ENCODE results near the gene MINDY1.

Gene MINDY1

GRCh38 chr1:151006327-151007052 is at the start of gene MINDY1:
MINDY1 (minus strand) TSS chr1:151006902; CDS start chr1:151002617, 4,285 bp downstream.
- DNase-seq, result peak; percentile 61 to 63

- DNase-seq, result no peak
These were observed 49.4 kb upstream of the MINDY1 start for GRCh38 chr1:151056149-151056548.

DNA sequence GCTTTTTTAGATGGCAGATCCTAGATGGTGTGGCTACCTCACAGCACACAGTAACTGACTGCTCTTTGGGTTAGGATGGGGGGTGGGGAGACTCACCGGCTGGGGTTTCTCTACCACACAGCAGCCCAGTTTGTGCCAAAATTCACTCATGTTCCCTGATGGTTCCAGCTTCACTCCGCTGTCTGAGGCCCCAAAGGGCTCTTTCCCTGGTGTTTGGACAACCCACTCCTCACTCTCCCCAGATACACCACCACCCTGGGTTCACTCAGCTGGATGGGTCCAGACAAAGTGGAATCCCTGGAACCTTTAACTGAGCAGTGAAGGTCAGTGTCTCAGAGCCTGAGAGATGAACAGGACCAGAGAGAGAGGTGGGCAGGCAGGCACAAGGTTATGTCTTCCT is 48.9 kb upstream of the MINDY1 start:
- no peak for DNase-seq

GRCh38 chr1:151054971-151055547 is 48.4 kb upstream of the MINDY1 start:
- DNase-seq, result no peak

DNA sequence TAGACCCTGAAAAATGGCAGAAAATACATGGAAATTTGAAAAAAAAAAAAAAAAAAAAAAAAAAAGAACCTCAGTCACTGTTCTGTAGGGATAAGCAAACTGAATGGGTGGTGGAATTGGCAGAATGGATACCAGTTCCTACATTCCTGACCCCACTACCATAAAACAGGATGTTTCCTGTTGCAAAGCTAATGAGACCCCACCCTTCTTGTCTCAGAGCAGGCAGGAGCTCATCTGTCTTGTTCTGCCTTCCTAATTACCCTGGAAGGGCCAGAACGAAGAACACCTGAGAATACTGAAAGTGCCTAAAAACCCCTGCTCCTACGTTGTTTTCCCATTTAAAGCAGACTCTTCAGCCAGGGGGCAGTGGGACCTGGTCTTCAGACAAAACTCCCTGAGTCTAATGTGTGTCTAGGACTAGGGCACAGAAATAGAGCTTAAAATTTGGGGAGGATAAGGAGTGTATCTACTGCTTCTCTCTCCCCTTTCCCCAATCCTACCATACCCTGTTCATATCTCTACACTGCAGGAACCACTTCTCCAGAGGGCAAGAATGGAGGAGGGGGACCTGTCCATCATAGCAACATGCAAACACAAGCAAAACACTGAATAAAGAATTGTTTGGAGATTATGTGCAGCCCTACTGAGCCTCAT is 44.8 kb upstream of the MINDY1 start:
- no peak for DNase-seq

GRCh38 chr1:151050051-151050688 is 43.5 kb upstream of the MINDY1 start:
- no peak for DNase-seq

DNA sequence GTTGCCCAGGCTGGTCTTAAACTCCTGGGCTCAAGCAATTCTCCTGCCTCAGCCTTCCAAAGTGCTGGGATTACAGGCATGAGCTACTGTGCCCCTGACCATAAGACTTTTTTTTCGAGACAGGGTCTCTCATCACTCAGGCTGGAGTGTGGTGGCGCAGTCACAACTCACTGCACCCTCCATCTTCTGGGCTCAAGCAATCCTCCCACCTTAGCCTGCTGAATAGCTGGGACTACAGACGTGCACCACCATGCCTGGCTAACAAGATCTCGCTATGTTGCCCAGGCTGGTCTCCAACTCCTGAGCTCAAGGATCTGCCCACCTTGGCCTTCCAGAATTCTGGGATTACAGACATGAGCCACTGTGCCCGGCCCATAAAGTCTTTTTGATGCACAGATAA is 42.8 kb upstream of the MINDY1 start:
- DNase-seq, result no peak

- no peak for DNase-seq
These were observed 41.9 kb upstream of the MINDY1 start for GRCh38 chr1:151048645-151049032.

- peak; percentile 75 to 79 for DNase-seq
These were observed 41.4 kb upstream of the MINDY1 start for GRCh38 chr1:151047925-151048644.

DNA sequence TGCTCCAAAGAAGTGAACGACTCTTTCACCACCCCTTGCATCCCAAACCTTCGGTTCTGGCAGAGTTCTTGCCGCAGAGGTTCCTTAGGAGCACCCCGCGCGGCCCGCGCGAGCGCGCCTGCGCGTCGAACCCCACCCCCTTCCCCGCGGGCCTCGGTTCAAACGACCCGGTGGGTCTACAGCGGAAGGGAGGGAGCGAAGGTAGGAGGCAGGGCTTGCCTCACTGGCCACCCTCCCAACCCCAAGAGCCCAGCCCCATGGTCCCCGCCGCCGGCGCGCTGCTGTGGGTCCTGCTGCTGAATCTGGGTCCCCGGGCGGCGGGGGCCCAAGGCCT is 40.9 kb upstream of the MINDY1 start, which contains the start of gene C1orf56:
TSS of gene C1orf56 (plus strand) at position 161 of the 334 bp plus-strand sequence. CDS start at position 258, 97 bp downstream.
- DNase-seq, result peak; percentile 70 to 74

- DNase-seq, result no peak
These were observed 36.5 kb upstream of the MINDY1 start for GRCh38 chr1:151043163-151043562.

DNA sequence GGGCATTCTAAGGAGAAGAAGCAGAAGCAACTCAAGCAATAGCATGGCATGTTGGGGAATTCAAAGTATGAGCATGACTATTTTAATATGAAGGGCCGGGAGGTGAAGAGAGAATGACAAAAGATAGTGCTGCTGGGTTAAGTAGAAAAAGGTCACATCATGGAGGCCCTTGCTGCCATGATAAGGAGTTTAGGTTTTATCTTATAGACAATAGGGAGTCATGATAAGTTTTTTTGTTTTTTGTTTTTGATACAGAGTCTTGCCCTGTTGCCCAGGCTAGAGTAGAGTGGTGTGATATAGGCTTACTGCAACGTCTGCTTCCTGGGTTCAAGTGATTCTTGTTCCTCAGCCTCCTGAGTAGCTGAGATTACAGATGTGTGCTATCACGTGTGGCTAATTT is 32.8 kb upstream of the MINDY1 start:
- DNase-seq, result no peak

DNA sequence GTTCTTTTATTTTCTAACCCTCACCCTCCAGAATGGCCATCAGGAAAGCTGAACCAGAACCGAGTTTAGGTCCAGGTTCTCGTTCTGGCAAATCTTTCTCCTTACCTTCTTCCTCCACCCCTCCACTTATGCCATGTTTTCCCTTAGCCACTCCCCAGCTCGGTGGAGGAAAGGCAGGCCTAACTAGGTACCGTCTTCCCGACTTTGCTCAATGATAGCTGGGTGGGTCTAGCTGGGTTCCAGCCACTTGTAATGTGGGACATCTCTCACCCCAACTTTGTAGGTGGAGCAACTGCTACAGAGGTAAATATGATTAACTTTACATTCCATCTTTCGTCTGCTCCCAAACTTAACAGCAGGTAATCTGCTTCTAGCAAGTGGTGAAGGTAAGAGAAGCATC is 30.3 kb upstream of the MINDY1 start:
- DNase-seq, result no peak

DNA sequence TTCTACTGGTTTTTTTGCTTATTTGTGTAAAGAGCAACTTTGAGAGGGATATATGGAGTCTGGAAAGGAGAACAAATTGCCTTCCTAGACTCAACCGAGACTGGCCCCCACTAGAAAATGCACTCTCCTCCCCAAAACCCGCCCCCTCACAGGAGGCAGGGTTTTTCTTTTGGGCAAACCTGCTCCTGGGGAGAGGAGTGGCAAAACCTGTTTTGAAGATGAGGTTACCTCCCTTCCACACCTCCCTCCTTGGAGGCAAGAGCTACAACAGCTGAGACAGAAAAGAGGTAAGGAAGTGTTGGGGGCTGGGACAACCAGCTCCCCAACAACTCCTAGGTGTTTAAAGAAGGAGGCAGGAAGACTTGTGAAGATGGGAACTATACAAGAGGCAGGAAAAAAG is 29.7 kb upstream of the MINDY1 start, which contains the start of gene BNIPL:
TSS of gene BNIPL (plus strand) at position 231 of the 400 bp plus-strand sequence. CDS start at position 371, 140 bp downstream.
- DNase-seq, result no peak

GRCh38 chr1:151035167-151035566 is 28.5 kb upstream of the MINDY1 start:
- no peak for DNase-seq

DNA sequence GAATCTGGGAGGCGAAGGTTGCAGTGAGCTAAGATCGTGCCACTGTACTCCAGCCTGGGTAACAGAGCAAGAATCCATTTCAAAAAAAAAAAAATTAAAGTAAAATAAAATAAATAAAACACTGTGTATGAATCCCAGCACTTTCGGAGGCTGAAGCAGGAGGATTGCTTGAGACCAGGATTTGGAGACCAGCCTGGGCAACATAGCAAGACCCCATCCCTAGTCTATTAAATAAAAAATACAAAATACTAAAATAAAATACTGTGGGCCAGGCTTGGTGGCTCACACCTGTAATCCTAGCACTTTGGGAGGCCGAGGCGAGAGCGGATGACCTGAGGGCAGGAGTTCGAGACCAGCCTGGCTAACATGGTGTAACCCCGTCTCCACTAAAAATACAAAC is 25.5 kb upstream of the MINDY1 start:
- DNase-seq, result no peak

DNA sequence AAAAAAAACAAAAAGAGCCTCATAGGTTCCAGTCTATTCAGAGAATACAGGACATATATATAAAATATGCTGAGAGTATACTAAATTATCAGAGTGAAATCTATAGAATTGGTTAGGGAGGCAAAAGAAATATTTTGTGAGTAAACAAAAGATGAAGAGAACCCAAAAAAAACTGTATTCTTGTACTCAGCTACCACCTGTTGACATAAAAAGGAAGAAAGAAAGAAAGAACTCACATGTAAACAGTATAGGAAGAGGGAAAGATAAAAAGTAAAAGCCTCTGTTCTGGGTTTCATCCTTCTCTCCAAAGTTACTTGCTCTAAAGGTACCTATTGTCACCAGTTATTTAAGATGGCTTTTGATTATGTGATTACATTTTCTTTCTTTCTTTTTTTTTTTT is 19.8 kb upstream of the MINDY1 start:
- DNase-seq, result no peak

- peak; percentile 85 to 88 for DNase-seq
These were observed 17.9 kb upstream of the MINDY1 start for GRCh38 chr1:151024540-151025146.

- no peak for DNase-seq
These were observed 6.8 kb upstream of the MINDY1 start for GRCh38 chr1:151013518-151013917.

- no peak for DNase-seq
These were observed 6.2 kb upstream of the MINDY1 start for GRCh38 chr1:151012684-151013471.

DNA sequence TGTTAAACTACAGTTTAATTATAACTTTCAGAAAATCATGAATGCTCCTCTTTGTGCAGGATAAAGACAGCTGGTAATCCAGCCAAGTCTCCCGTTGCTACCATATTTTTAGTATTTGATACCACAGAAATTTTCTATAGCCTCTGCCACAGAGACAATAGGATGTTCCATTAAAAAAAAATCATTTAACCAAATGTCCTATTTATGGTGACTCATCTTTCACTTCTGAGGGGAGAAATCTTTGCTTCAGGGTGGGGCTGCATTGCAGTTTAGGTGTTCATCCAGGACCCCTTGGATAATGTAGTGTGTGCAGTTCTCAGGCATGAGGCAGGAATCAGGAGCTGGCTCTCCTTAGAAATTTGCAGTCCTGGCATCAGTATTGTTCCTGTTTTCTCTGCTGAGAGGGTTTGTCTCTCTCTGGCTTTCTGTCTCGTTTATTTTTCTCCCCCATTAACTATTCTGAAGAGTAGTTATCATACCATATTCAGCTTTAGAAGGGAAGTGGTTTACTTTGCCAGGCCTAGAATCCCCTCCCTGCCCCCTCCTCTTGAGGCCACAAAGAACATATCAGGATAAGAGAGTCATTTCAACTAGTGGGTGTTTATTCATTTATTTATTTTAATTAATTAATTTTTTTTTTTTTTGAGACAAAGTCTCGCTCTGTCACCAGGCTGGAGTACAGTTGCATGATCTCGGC is 4.6 kb upstream of the MINDY1 start:
- no peak for DNase-seq

Measured in activated T-cell treated with anti-CD3 and anti-CD28 coated beads, Interleukin-2, amount 50 U/mL, for 48 hours (primary cell).